GM12878 (cell line): ENCODE data around the gene THRB. TPM values are rescaled to one million over a fixed set of nuclear protein-coding genes. Genes with fewer than 3 reads are reported as not detected.

Experiments
- ATAC-seq: fragments of 200-7000 bp; cut with Tn5 transposase; 3 replicates; pipeline ENCODE4 v1.9.1; 2020; ENCODE audit warnings: mild to moderate bottlenecking, moderate library complexity
- BruUV-seq: library from RNA; stranded (reverse); fragments of 400-500 nt; replicated peaks from 2 replicates; lab custom pipeline; 2021; lab: Mats Ljungman, UMichigan
- CTCF ChIA-PET: fragments of 300-600 bp; sonication (Branson Sonifier 250); formaldehyde crosslinking; extraction: SDS; loops from one replicate; lab custom pipeline; 2021; ENCODE audit warnings: inconsistent platforms; lab: Yijun Ruan, JAX
- POLR2A ChIA-PET: fragments of 350-600 bp; formaldehyde crosslinking; extraction: SDS; loops from one replicate; lab custom pipeline; 2021; ENCODE audit warnings: inconsistent platforms; lab: Charles Lee
- RAD21 ChIA-PET: fragments of 300-600 bp; sonication (Branson Sonifier 250); formaldehyde crosslinking; loops from one replicate; lab custom pipeline; 2023; ENCODE audit warnings: antibody characterized with exemption; ENCODE audit not compliant: unreplicated experiment; lab: Charles Lee
- SMC1A ChIA-PET: fragments of 300-600 bp; sonication (Branson Sonifier 250); formaldehyde crosslinking; loops from one replicate; lab custom pipeline; 2023; ENCODE audit not compliant: unreplicated experiment, uncharacterized antibody; lab: Charles Lee
- DNase-seq: peaks from one replicate; pipeline ENCODE4 v3.0.0-alpha.2; 2011; ENCODE audit warnings: low read depth, low spot score
- FAIRE-seq: peaks from 3 replicates; lab custom pipeline; 2011; peaks lifted over from hg19 to GRCh38; lab: Jason Lieb, UNC
- H2AFZ ChIP-seq: 2 replicates; pipeline ENCODE4 v1.6.0; 2011; ENCODE audit warnings: low read depth, low read length, control low read depth; ENCODE audit not compliant: control insufficient read depth
- H3K27ac ChIP-seq: 2 replicates; pipeline ENCODE4 v1.5.1; 2011; ENCODE audit warnings: control low read depth; ENCODE audit not compliant: control insufficient read depth, insufficient read depth
- H3K27me3 ChIP-seq, 2 experiments: replicated peaks in 1 of 2; 2 replicates each; pipeline versions ENCODE4 v1.6.0 to v1.6.1; 2011; ENCODE audit warnings: low read length in 1 of 2; ENCODE audit not compliant: control insufficient read depth in 2 of 2, insufficient read depth in 2 of 2
- H3K36me3 ChIP-seq, 2 experiments: 2 replicates each; pipeline ENCODE4 v1.5.1; 2011; ENCODE audit warnings: low read length in 1 of 2; ENCODE audit not compliant: control insufficient read depth in 2 of 2, insufficient read depth in 2 of 2
- H3K4me1 ChIP-seq: 2 replicates; pipeline ENCODE4 v1.6.1; 2011; ENCODE audit warnings: mild to moderate bottlenecking, low read length, moderate library complexity, mixed read lengths; ENCODE audit not compliant: control insufficient read depth, insufficient read depth
- H3K4me2 ChIP-seq: 2 replicates; pipeline ENCODE4 v1.6.0; 2011; ENCODE audit warnings: control low read depth; ENCODE audit not compliant: control insufficient read depth, insufficient read depth
- H3K4me3 ChIP-seq: fragments of 200-600 bp; sonication (generic); 2 replicates; pipeline ENCODE4 v1.5.1; 2016
- H3K79me2 ChIP-seq: 2 replicates; pipeline ENCODE4 v1.6.0; 2011; ENCODE audit warnings: low read length; ENCODE audit not compliant: control insufficient read depth, insufficient read depth
- H3K9ac ChIP-seq: 2 replicates; pipeline ENCODE4 v1.8.0; 2011; ENCODE audit warnings: low read length, control low read depth, mixed read lengths; ENCODE audit not compliant: control insufficient read depth, insufficient read depth
- H3K9me3 ChIP-seq: replicated peaks from 3 replicates; pipeline ENCODE4 v1.5.1; 2011; ENCODE audit warnings: mild to moderate bottlenecking, low read length; ENCODE audit not compliant: control insufficient read depth, insufficient read depth
- H4K20me1 ChIP-seq: 2 replicates; pipeline ENCODE4 v1.6.0; 2011; ENCODE audit not compliant: control insufficient read depth, insufficient read depth
- NFXL1 ChIP-seq: fragments of 450-650 bp; IDR thresholded peaks from 2 replicates; pipeline ENCODE4 v1.6.1; 2017; ENCODE audit warnings: antibody characterized with exemption, mild to moderate bottlenecking, borderline replicate concordance
- REST ChIP-seq: IDR thresholded peaks from 2 replicates; pipeline ENCODE4 v1.6.1; 2012; ENCODE audit warnings: mild to moderate bottlenecking, low read depth, low read length
- whole genome bisulfite sequencing: methylation state at CpG from one replicate; pipeline ENCODE4 v1.1.6; 2016; ENCODE audit warnings: low lambda C conversion rate; ENCODE audit not compliant: insufficient replicate concordance, insufficient coverage; ENCODE audit errors: missing lambda C conversion rate; 5-methylcytosine and 5-hydroxymethylcytosine counted together
- in situ Hi-C: fragments of 300-500 bp; cut with MboI; formaldehyde crosslinking; loops from 9 replicates; pipeline ENCODE4 v1.14.3; 2018; ENCODE audit warnings: mixed read lengths
- intact Hi-C: fragments of 100-400 bp; cut with micrococcal nuclease; formaldehyde crosslinking; loops from one replicate; pipeline ENCODE4 v1.14.2; 2022; ENCODE audit not compliant: unreplicated experiment
- polyA plus RNA-seq, 11 experiments: library from polyadenylated mRNA; depleted of rRNA in 4 of 11; unstranded in 6 of 11; stranded (reverse) in 5 of 11; fragments of >200 nt; fragmentation: Nextera tagmentation in 4 of 11; fragmentation: Illumina TruSeq in 1 of 11; extraction: Ambion mirVana in 4 of 11; extraction: Trizol in 1 of 11; gene quantifications; 1 replicate in 1 of 11; 2 replicates in 10 of 11; pipeline versions ENCODE4 v1.2.1 to v1.2.3, GENCODE V29; 2011 to 2016; ENCODE audit warnings: inconsistent platforms in 2 of 11, missing spikeins in 2 of 11, low read depth in 1 of 11
- total RNA-seq, 4 experiments: library from RNA; depleted of rRNA in 3 of 4; stranded (reverse); fragments of >200 nt in 3 of 4; fragmentation: Illumina TruSeq in 1 of 4; extraction: Trizol in 1 of 4; gene quantifications; 2 replicates each; pipeline versions ENCODE4 v1.2.1 to v1.2.3, GENCODE V29; 2013 to 2021
- TF ChIP-seq, protein P1 (sequence below): fragments of 450-650 bp; IDR thresholded peaks from 2 replicates; pipeline ENCODE4 v1.6.1; 2016; ENCODE audit warnings: mild to moderate bottlenecking

The THRB gene
- total and polyA plus RNA-seq, 10 of the 15 experiments (the other 5 are each of a cell fraction or from before 2014, with no cell fraction given), result 0.05 TPM; not detected in 9

DNA sequence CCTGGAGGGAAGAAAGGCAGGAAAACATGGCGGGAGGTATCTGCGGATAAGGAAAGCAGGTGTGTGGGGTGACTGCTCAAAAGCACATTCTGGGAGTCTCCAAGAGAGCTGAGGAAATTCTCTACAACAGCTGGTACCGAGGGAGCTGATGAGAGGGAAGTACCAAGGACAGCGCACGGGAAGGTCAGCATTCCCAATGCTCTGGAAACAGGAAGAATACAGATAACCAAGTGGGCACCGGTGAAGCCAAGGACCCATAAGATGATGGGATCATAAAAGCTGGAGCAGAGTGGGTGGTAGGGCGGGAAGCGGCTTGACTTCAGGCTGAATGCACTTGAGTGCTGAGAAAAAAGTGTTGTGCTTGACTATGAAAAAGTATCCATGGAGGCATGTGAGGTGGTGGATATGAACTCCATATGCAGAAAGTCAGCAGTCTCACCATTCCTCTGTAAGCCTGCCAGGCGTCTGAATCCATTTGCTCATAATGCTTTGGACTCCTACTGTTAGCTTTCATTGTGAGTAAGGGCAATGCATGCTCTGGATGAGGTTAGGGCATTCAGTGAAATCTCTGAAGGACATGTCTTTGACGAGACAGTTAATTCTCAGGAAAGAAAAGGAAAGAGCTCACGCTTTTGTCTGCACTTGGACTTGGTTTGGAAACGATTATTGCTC lies 334.1 kb downstream of the THRB start:
- no peak for FAIRE-seq
- in situ Hi-C loops, result no loop called here
- BruUV-seq, result no TSS peak
- Histone ChIP-seq H3K4me1 (no peaks in the 10 kb centered on the region), H3K27me3 (no peaks in the 10 kb centered on the region), H3K36me3 (no peaks in the 10 kb centered on the region), H3K4me2 (no peak overlapping the region), H3K27ac (no peak overlapping the region), H2AFZ (no peak overlapping the region), H3K4me3 (no peak overlapping the region), H3K9ac (no peak overlapping the region), H3K79me2 (no peaks in the 10 kb centered on the region)
- intact Hi-C loops, result no loop called here
- WGBS, result 43% methylated on average over 12 of the region's 12 CpGs
- no peak for ATAC-seq
- CTCF ChIA-PET, result interaction anchor here (0.8 to 1.5 kb wide), 3 partner anchors 25 to 592 kb away, joined by 3 to 4 read pairs (median 3); no protein-coding TSS in a partner anchor
- POLR2A ChIA-PET, result no interaction called here
- RAD21 ChIA-PET, result no interaction called here
- no peak for DNase-seq
- SMC1A ChIA-PET, result no interaction called here
- TF ChIP-seq, protein P1, sequence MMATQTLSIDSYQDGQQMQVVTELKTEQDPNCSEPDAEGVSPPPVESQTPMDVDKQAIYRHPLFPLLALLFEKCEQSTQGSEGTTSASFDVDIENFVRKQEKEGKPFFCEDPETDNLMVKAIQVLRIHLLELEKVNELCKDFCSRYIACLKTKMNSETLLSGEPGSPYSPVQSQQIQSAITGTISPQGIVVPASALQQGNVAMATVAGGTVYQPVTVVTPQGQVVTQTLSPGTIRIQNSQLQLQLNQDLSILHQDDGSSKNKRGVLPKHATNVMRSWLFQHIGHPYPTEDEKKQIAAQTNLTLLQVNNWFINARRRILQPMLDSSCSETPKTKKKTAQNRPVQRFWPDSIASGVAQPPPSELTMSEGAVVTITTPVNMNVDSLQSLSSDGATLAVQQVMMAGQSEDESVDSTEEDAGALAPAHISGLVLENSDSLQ, result no peak
- TF ChIP-seq NFXL1 (no peak), REST (peak; percentile 51; the same call in 1 of the 2 replicates)
- TF ChIP-seq, all 136 proteins: peak for 1
- Histone ChIP-seq H3K9me3 (no peaks in the 10 kb centered on the region), H4K20me1 (no peaks in the 10 kb centered on the region)
